HEK293 (cell line): ENCODE results near the gene CDC25A.

Experiments used
- CTCF ChIA-PET: fragments of 350-600 bp; formaldehyde crosslinking; extraction: SDS; loops from one replicate; lab custom pipeline; 2021; ENCODE audit warnings: antibody characterized with exemption; lab: Yijun Ruan, JAX
- POLR2A ChIA-PET: fragments of 300-600 bp; formaldehyde crosslinking; extraction: SDS; loops from one replicate; lab custom pipeline; 2020; ENCODE audit warnings: antibody characterized with exemption, inconsistent platforms; lab: Yijun Ruan, JAX
- H3K27ac ChIP-seq: fragments of 200-500 bp; sonication (Bioruptor generic); 2 replicates; pipeline ENCODE4 v1.5.1; 2014; ENCODE audit warnings: low read depth, low read length, control low read depth, inconsistent platforms; ENCODE audit errors: extremely low read depth
- H3K36me3 ChIP-seq, 2 experiments: fragments of 200-500 bp in 1 of 2; sonication (Bioruptor generic) in 1 of 2; 1 replicate in 1 of 2; 2 replicates in 1 of 2; pipeline ENCODE4 v1.5.1; 2014 to 2017; ENCODE audit warnings: inconsistent platforms in 2 of 2, low read length in 2 of 2; ENCODE audit not compliant: control insufficient read depth in 2 of 2, insufficient read depth in 1 of 2
- H3K4me1 ChIP-seq: fragments of 200-500 bp; sonication (Bioruptor generic); 2 replicates; pipeline ENCODE4 v1.5.1; 2014; ENCODE audit warnings: mild to moderate bottlenecking, low read length, inconsistent platforms; ENCODE audit not compliant: control insufficient read depth, insufficient read depth
- H3K4me3 ChIP-seq: 2 replicates; pipeline ENCODE4 v1.5.1; 2011; ENCODE audit warnings: low read depth, mild to moderate bottlenecking, control low read depth, low read length, moderate library complexity
- H3K9me3 ChIP-seq: fragments of 200-500 bp; sonication (Bioruptor generic); 2 replicates; pipeline ENCODE4 v1.5.1; 2014; ENCODE audit warnings: low read depth, low read length, inconsistent platforms; ENCODE audit not compliant: control insufficient read depth, insufficient read depth
- FEZF1 ChIP-seq: fragments of 450-650 bp; formaldehyde crosslinking; IDR thresholded peaks from 2 replicates; pipeline ENCODE4 v1.5.1; 2016; ENCODE audit warnings: missing biosample characterization, missing genetic modification characterization
- GLI2 ChIP-seq: fragments of 450-650 bp; formaldehyde crosslinking; IDR thresholded peaks from 2 replicates; pipeline ENCODE4; 2017; ENCODE audit warnings: missing biosample characterization, missing genetic modification characterization, low read depth, borderline replicate concordance
- GLIS1 ChIP-seq: fragments of 450-650 bp; formaldehyde crosslinking; IDR thresholded peaks from 2 replicates; pipeline ENCODE4 v1.5.1; 2016; ENCODE audit warnings: missing biosample characterization, missing genetic modification characterization
- KLF1 ChIP-seq: fragments of 450-650 bp; formaldehyde crosslinking; IDR thresholded peaks from 2 replicates; pipeline ENCODE4 v1.5.1; 2016; ENCODE audit warnings: missing biosample characterization, missing genetic modification characterization
- KLF16 ChIP-seq: fragments of 450-650 bp; formaldehyde crosslinking; IDR thresholded peaks from 2 replicates; pipeline ENCODE4 v1.5.1; 2017; ENCODE audit warnings: missing biosample characterization, missing genetic modification characterization
- PBX3 ChIP-seq: sonication (generic); formaldehyde crosslinking; IDR thresholded peaks from 2 replicates; pipeline ENCODE4 v1.8.1; 2022; ENCODE audit warnings: mild to moderate bottlenecking, moderate library complexity, missing genetic modification reagents
- PRDM10 ChIP-seq: fragments of 450-650 bp; formaldehyde crosslinking; IDR thresholded peaks from 2 replicates; pipeline ENCODE4 v1.5.1; 2016; ENCODE audit warnings: missing biosample characterization, missing genetic modification characterization
- SP7 ChIP-seq: fragments of 450-650 bp; formaldehyde crosslinking; IDR thresholded peaks from 2 replicates; pipeline ENCODE4 v1.5.1; 2016; ENCODE audit warnings: missing biosample characterization, missing genetic modification characterization
- ZBTB10 ChIP-seq: fragments of 450-650 bp; formaldehyde crosslinking; IDR thresholded peaks from 2 replicates; pipeline ENCODE4 v1.5.1; 2016; ENCODE audit warnings: missing biosample characterization, missing genetic modification characterization
- ZBTB20 ChIP-seq: fragments of 450-650 bp; formaldehyde crosslinking; IDR thresholded peaks from 2 replicates; pipeline ENCODE4 v1.5.1; 2016; ENCODE audit warnings: missing biosample characterization, missing genetic modification characterization
- ZBTB48 ChIP-seq: fragments of 450-650 bp; formaldehyde crosslinking; IDR thresholded peaks from 2 replicates; pipeline ENCODE4 v1.5.1; 2016; ENCODE audit warnings: missing biosample characterization, missing genetic modification characterization
- ZFP69B ChIP-seq: fragments of 450-650 bp; formaldehyde crosslinking; IDR thresholded peaks from 2 replicates; pipeline ENCODE4 v1.5.1; 2016; ENCODE audit warnings: missing biosample characterization, missing genetic modification characterization
- ZNF138 ChIP-seq: fragments of 450-650 bp; formaldehyde crosslinking; IDR thresholded peaks from 2 replicates; pipeline ENCODE4 v1.5.1; 2016; ENCODE audit warnings: missing biosample characterization, missing genetic modification characterization, borderline replicate concordance
- ZNF248 ChIP-seq: fragments of 450-650 bp; formaldehyde crosslinking; IDR thresholded peaks from 2 replicates; pipeline ENCODE4 v1.5.1; 2017; ENCODE audit warnings: missing biosample characterization, missing genetic modification characterization
- ZNF341 ChIP-seq: fragments of 450-650 bp; formaldehyde crosslinking; IDR thresholded peaks from 2 replicates; pipeline ENCODE4; 2016; ENCODE audit warnings: low read depth, missing biosample characterization, missing genetic modification characterization
- ZNF366 ChIP-seq: fragments of 450-650 bp; formaldehyde crosslinking; conservative IDR thresholded peaks from 2 replicates; pipeline ENCODE4 v1.5.1; 2016; ENCODE audit warnings: missing biosample characterization, missing genetic modification characterization
- ZNF398 ChIP-seq: fragments of 450-650 bp; formaldehyde crosslinking; IDR thresholded peaks from 2 replicates; pipeline ENCODE4 v1.5.1; 2017; ENCODE audit warnings: missing biosample characterization, missing genetic modification characterization
- ZNF426 ChIP-seq: fragments of 450-650 bp; formaldehyde crosslinking; IDR thresholded peaks from 2 replicates; pipeline ENCODE4 v1.5.1; 2017; ENCODE audit warnings: missing biosample characterization, missing genetic modification characterization, mild to moderate bottlenecking, inconsistent platforms, moderate library complexity
- ZNF449 ChIP-seq: fragments of 450-650 bp; formaldehyde crosslinking; IDR thresholded peaks from 2 replicates; pipeline ENCODE4 v1.5.1; 2017; ENCODE audit warnings: missing biosample characterization, mild to moderate bottlenecking, missing genetic modification characterization, moderate library complexity
- ZNF510 ChIP-seq: fragments of 450-650 bp; formaldehyde crosslinking; IDR thresholded peaks from 2 replicates; pipeline ENCODE4 v1.5.1; 2018; ENCODE audit warnings: mild to moderate bottlenecking, missing genetic modification characterization, missing biosample characterization; ENCODE audit not compliant: insufficient replicate concordance
- ZNF580 ChIP-seq: fragments of 450-650 bp; formaldehyde crosslinking; IDR thresholded peaks from 2 replicates; pipeline ENCODE4 v1.5.1; 2016; ENCODE audit warnings: missing biosample characterization, missing genetic modification characterization
- ZNF639 ChIP-seq: fragments of 450-650 bp; formaldehyde crosslinking; IDR thresholded peaks from 2 replicates; pipeline ENCODE4 v1.5.1; 2016; ENCODE audit warnings: missing biosample characterization, missing genetic modification characterization

CDC25A gene

GRCh38 chr3:48188266-48189201 lies at the start of gene CDC25A:
Gene CDC25A (minus strand): TSS chr3:48188417. CDS start chr3:48187947, 470 bp downstream.
- no peaks in the 10 kb centered on the region for H3K9me3 ChIP-seq
- H3K4me3 ChIP-seq = peak within 1 kb of the TSS; percentile 96
- H3K36me3 ChIP-seq = peaks cover 19 to 35% of the 10 kb centered on the region in 2 experiments
- ChIA-PET POLR2A (interaction anchor here (0.6 to 1.8 kb wide), 12 partner anchors 9 to 529 kb away, joined by 3 to 16 read pairs (median 5); partner anchors contain the start of genes CCDC51, PFKFB4 and ZNF589), CTCF (interaction anchor here (0.6 to 2.0 kb wide), 6 partner anchors 9 to 288 kb away, joined by 3 to 7 read pairs (median 3); no protein-coding TSS in a partner anchor)
- no peaks in the 10 kb centered on the region for H3K4me1 ChIP-seq
- peak within 1 kb of the TSS; percentile 85 for H3K27ac ChIP-seq
- TF ChIP-seq ZNF341 (tag by site-specific recombination) (peak; percentile 100), ZNF510 (tag by site-specific recombination) (no peak), ZBTB20 (0 out of 2 replicates have a peak, but pooled peaks have one; percentile 0), ZFP69B (tag by site-specific recombination) (peak; percentile 94), PBX3 (CRISPR knock-in tag) (0 out of 2 replicates have a peak, but pooled peaks have one; percentile 45), SP7 (tag by site-specific recombination) (0 out of 2 replicates have a peak, but pooled peaks have one; percentile 25), KLF16 (tag by site-specific recombination) (peak; percentile 97), FEZF1 (no peak), ZNF366 (tag by site-specific recombination) (peak; percentile 89), GLI2 (tag by site-specific recombination) (no peak), ZNF639 (tag by site-specific recombination) (peak; percentile 69; the same call in 1 of the 2 replicates), GLIS1 (tag by site-specific recombination) (peak; percentile 48; the same call in 1 of the 2 replicates), ZNF449 (tag by site-specific recombination) (0 out of 2 replicates have a peak, but pooled peaks have one; percentile 27), KLF1 (no peak), ZBTB48 (tag by site-specific recombination) (peak; percentile 35; the same call in 1 of the 2 replicates), ZNF398 (tag by site-specific recombination) (peak; percentile 17), ZNF248 (tag by site-specific recombination) (no peak), ZBTB10 (tag by site-specific recombination) (peak; percentile 92), ZNF580 (tag by site-specific recombination) (0 out of 2 replicates have a peak, but pooled peaks have one; percentile 30), ZNF138 (tag by site-specific recombination) (no peak), PRDM10 (tag by site-specific recombination) (peak; percentile 71), ZNF426 (tag by site-specific recombination) (no peak)
